GM18907 (cell line): ENCODE data around the gene CNTN1.
"Not testable (repeated sequence)": the region's sequence is repeated elsewhere in the genome, so short reads cannot be mapped to it uniquely, and the experiment has no call there.

ENCODE experiments used
- ATAC-seq: cut with Tn5 transposase; IDR thresholded peaks from one replicate; pipeline ENCODE4 v1.9.1; 2021; ENCODE audit warnings: mild to moderate bottlenecking, moderate library complexity; ENCODE audit not compliant: unreplicated experiment

CNTN1 gene

GRCh38 chr12:40697566-40698259, 5.5 kb downstream of the CNTN1 start:
- no peak for ATAC-seq

GRCh38 chr12:40701756-40702155, 9.5 kb downstream of the CNTN1 start:
- ATAC-seq, result peak; percentile 77

GRCh38 chr12:40711121-40711520, 18.9 kb downstream of the CNTN1 start:
- no peak for ATAC-seq

GRCh38 chr12:40714636-40715035, 22.4 kb downstream of the CNTN1 start:
- no peak for ATAC-seq

- no peak for ATAC-seq
Measured at GRCh38 chr12:40716037-40716436, 23.8 kb downstream of the CNTN1 start.

- ATAC-seq, result no peak
Measured at GRCh38 chr12:40717576-40717975, 25.3 kb downstream of the CNTN1 start.

GRCh38 chr12:40718878-40719372, 26.7 kb downstream of the CNTN1 start:
- no peak for ATAC-seq

- ATAC-seq, result no peak
Measured at GRCh38 chr12:40723001-40723400, 30.8 kb downstream of the CNTN1 start.

- ATAC-seq, result no peak
Measured at GRCh38 chr12:40726366-40726765, 34.1 kb downstream of the CNTN1 start.

GRCh38 chr12:40727774-40728483, 35.7 kb downstream of the CNTN1 start:
- ATAC-seq, result no peak

- ATAC-seq, result no peak
Measured at GRCh38 chr12:40730281-40730680, 38.0 kb downstream of the CNTN1 start.

- ATAC-seq, result no peak
Measured at GRCh38 chr12:40733871-40734270, 41.6 kb downstream of the CNTN1 start.

GRCh38 chr12:40734276-40734675, 42.0 kb downstream of the CNTN1 start:
- ATAC-seq, result no peak

GRCh38 chr12:40735551-40736230, 43.5 kb downstream of the CNTN1 start:
- no peak for ATAC-seq

GRCh38 chr12:40737416-40737815, 45.2 kb downstream of the CNTN1 start:
- not testable (repeated sequence) for ATAC-seq

- no peak for ATAC-seq
Measured at GRCh38 chr12:40738856-40739255, 46.6 kb downstream of the CNTN1 start.

- no peak for ATAC-seq
Measured at GRCh38 chr12:40742041-40742440, 49.8 kb downstream of the CNTN1 start.

GRCh38 chr12:40745386-40745785, 53.1 kb downstream of the CNTN1 start:
- ATAC-seq, result no peak

GRCh38 chr12:40749863-40750262, 57.6 kb downstream of the CNTN1 start:
- ATAC-seq, result no peak

GRCh38 chr12:40752011-40752410, 59.8 kb downstream of the CNTN1 start:
- no peak for ATAC-seq

GRCh38 chr12:40760821-40761220, 68.6 kb downstream of the CNTN1 start:
- no peak for ATAC-seq

GRCh38 chr12:40762072-40762471, 69.8 kb downstream of the CNTN1 start:
- ATAC-seq, result no peak
